ENCODE measurements around the gene PLXNC1.
A peak's percentile ranks its signal among the peaks of the same experiment; 100 is the strongest.

DNA sequence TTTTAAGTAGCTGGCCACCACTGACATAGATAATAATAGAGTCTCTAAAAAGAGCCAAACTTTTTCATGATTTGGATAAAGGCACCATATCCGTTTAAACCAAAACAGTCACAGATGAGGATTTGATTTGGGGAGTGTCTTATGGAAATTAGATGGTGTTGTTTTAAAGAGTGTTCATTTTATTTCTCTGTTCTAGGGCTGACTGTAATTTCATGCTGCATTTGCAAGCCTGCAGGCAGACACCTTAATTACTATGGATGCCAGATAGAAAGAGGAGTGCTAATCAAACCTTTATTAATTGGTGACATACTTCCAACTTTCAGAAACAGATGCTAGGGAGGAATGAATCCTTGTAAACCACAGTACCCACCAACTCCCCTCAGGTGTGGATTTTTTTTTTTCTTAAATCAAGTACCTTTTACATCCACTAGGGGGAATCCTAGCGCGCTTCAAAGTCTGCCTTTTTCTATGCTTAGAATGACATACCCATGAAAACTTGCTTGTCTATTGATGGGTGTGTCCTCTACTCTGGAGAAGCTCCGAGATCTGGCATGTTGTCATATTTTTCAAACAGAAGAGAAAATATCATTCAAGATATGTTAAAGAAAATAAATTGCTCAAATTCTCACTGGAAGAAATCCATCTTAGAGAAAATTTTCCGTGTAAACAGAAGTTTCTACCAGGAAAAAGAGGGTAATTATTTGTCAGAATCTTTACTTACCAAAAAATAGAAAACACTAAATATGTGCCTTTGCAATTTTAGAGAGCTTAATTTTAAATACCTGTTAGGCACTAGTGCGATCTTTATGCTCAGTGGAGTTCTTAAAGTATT, 14.2 kb upstream of the PLXNC1 start:
- TF ChIP-seq, protein P1, sequence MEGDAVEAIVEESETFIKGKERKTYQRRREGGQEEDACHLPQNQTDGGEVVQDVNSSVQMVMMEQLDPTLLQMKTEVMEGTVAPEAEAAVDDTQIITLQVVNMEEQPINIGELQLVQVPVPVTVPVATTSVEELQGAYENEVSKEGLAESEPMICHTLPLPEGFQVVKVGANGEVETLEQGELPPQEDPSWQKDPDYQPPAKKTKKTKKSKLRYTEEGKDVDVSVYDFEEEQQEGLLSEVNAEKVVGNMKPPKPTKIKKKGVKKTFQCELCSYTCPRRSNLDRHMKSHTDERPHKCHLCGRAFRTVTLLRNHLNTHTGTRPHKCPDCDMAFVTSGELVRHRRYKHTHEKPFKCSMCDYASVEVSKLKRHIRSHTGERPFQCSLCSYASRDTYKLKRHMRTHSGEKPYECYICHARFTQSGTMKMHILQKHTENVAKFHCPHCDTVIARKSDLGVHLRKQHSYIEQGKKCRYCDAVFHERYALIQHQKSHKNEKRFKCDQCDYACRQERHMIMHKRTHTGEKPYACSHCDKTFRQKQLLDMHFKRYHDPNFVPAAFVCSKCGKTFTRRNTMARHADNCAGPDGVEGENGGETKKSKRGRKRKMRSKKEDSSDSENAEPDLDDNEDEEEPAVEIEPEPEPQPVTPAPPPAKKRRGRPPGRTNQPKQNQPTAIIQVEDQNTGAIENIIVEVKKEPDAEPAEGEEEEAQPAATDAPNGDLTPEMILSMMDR (IDR thresholded peaks at IDR 0.05; ENCODE audit: control extremely low read depth in 1 of 3, insufficient read depth in 1 of 3, low read depth in 1 of 3, low read length in 3 of 3): peak in 2 of 3 experiments; percentile 39 to 63; a peak in 2 of 4 replicates
- TF ChIP-seq TAF1 (IDR thresholded peaks at IDR 0.05; ENCODE audit: low read depth, low read length) (no peak), TBP (IDR thresholded peaks at IDR 0.05; ENCODE audit: low read depth, low read length) (no peak), TAF7 (optimal IDR thresholded peaks at IDR 0.05; ENCODE audit: borderline replicate concordance, low read depth, low read length) (no peak), EP300 (IDR thresholded peaks at IDR 0.05; ENCODE audit: borderline replicate concordance in 1 of 2, low read depth in 2 of 2, low read length in 2 of 2) (no peak), SP1 (IDR thresholded peaks at IDR 0.05; ENCODE audit: low read depth, low read length) (no peak), ZNF274 (IDR thresholded peaks at IDR 0.05; ENCODE audit: borderline replicate concordance, extremely low read depth, low read length) (no peak), JUND (IDR thresholded peaks at IDR 0.05; ENCODE audit: low read length) (no peak), YY1 (IDR thresholded peaks at IDR 0.05; ENCODE audit: low read depth, low read length) (no peak), POU5F1 (IDR thresholded peaks at IDR 0.05; ENCODE audit: low read depth, low read length) (no peak)
